HAP-1 (cell line): ENCODE results near the gene MAL.

ENCODE experiments used
- DNase-seq, 2 experiments: peaks; one replicate each; pipeline ENCODE4 v3.0.0-alpha.2; 2016 to 2020; ENCODE audit warnings: low spot score in 2 of 2
- H3K27me3 ChIP-seq: fragments of 250-450 bp; sonication (Bioruptor Pico); 2 replicates; pipeline ENCODE4 v1.5.1; 2020; ENCODE audit warnings: low read depth, mild to moderate bottlenecking, moderate library complexity
- H3K36me3 ChIP-seq: fragments of 250-450 bp; sonication (Bioruptor Pico); replicated peaks from 2 replicates; pipeline ENCODE4 v1.5.1; 2020; ENCODE audit warnings: mild to moderate bottlenecking
- H3K4me1 ChIP-seq: fragments of 250-450 bp; sonication (Bioruptor Pico); 2 replicates; pipeline ENCODE4 v1.5.1; 2020; ENCODE audit warnings: mild to moderate bottlenecking
- H3K4me3 ChIP-seq: fragments of 250-450 bp; sonication (Bioruptor Pico); 2 replicates; pipeline ENCODE4 v1.5.1; 2020; ENCODE audit warnings: mild to moderate bottlenecking, moderate library complexity
- H3K9me3 ChIP-seq: fragments of 250-450 bp; sonication (Bioruptor Pico); 2 replicates; pipeline ENCODE4 v1.5.1; 2020; ENCODE audit warnings: mild to moderate bottlenecking, moderate library complexity
- in situ Hi-C: fragments of 300-500 bp; cut with MboI; formaldehyde crosslinking; loops from 3 replicates; pipeline ENCODE4 v1.14.3; 2020; ENCODE audit warnings: low sequenced_read_pairs, inconsistent platforms, mixed read lengths

The MAL gene

GRCh38 chr2:94992360-94992759 is 33.1 kb upstream of the MAL start:
- Histone ChIP-seq H3K36me3 (no peaks in the 10 kb centered on the region), H3K9me3 (no peaks in the 10 kb centered on the region), H3K4me3 (no peak overlapping the region), H3K4me1 (no peaks in the 10 kb centered on the region), H3K27me3 (peaks cover 9% of the 10 kb centered on the region)
- DNase-seq: no peak
- in situ Hi-C loops: no loop called here

GRCh38 chr2:94993176-94994062 is 32.1 kb upstream of the MAL start:
- no peaks in the 10 kb centered on the region for H3K9me3 ChIP-seq
- DNase-seq: no peak
- in situ Hi-C loops: no loop called here
- peaks cover 9% of the 10 kb centered on the region for H3K27me3 ChIP-seq
- no peak overlapping the region for H3K4me3 ChIP-seq
- H3K4me1 ChIP-seq: no peaks in the 10 kb centered on the region
- H3K36me3 ChIP-seq: no peaks in the 10 kb centered on the region

- in situ Hi-C loops: no loop called here
- Histone ChIP-seq H3K4me3 (no peak overlapping the region), H3K4me1 (no peaks in the 10 kb centered on the region), H3K36me3 (no peaks in the 10 kb centered on the region), H3K27me3 (peaks cover 2% of the 10 kb centered on the region), H3K9me3 (no peaks in the 10 kb centered on the region)
- no peak for DNase-seq
These were observed 31.2 kb upstream of the MAL start for GRCh38 chr2:94994063-94994913.

GRCh38 chr2:94994914-94995552 is 30.5 kb upstream of the MAL start:
- Histone ChIP-seq H3K4me1 (no peaks in the 10 kb centered on the region), H3K27me3 (no peaks in the 10 kb centered on the region), H3K36me3 (no peaks in the 10 kb centered on the region), H3K9me3 (no peaks in the 10 kb centered on the region), H3K4me3 (no peak overlapping the region)
- DNase-seq: no peak
- in situ Hi-C loops: no loop called here

GRCh38 chr2:94995553-94996304 is 29.8 kb upstream of the MAL start:
- in situ Hi-C loops: no loop called here

GRCh38 chr2:94996305-94997100 is 29.0 kb upstream of the MAL start:
- Histone ChIP-seq H3K9me3 (no peaks in the 10 kb centered on the region), H3K27me3 (no peaks in the 10 kb centered on the region), H3K36me3 (no peaks in the 10 kb centered on the region), H3K4me3 (no peak overlapping the region), H3K4me1 (no peaks in the 10 kb centered on the region)
- no peak for DNase-seq
- in situ Hi-C loops: no loop called here

More at GRCh38 chr2:94995553-94996304, 29.8 kb upstream of the MAL start:
- H3K4me3 ChIP-seq: no peak overlapping the region
- no peaks in the 10 kb centered on the region for H3K27me3 ChIP-seq
- H3K4me1 ChIP-seq: no peaks in the 10 kb centered on the region
- no peaks in the 10 kb centered on the region for H3K9me3 ChIP-seq
- H3K36me3 ChIP-seq: no peaks in the 10 kb centered on the region
- peak in 1 of 2 experiments; percentile 3 for DNase-seq

GRCh38 chr2:94997981-94998930 is 27.3 kb upstream of the MAL start:
- no peaks in the 10 kb centered on the region for H3K9me3 ChIP-seq
- no peak overlapping the region for H3K4me3 ChIP-seq
- no peak for DNase-seq
- no peaks in the 10 kb centered on the region for H3K36me3 ChIP-seq
- H3K4me1 ChIP-seq: no peaks in the 10 kb centered on the region
- in situ Hi-C loops: no loop called here
- no peaks in the 10 kb centered on the region for H3K27me3 ChIP-seq

- DNase-seq: no peak
- no peaks in the 10 kb centered on the region for H3K9me3 ChIP-seq
- H3K27me3 ChIP-seq: no peaks in the 10 kb centered on the region
- H3K36me3 ChIP-seq: no peaks in the 10 kb centered on the region
- H3K4me1 ChIP-seq: no peaks in the 10 kb centered on the region
- no peak overlapping the region for H3K4me3 ChIP-seq
- in situ Hi-C loops: no loop called here
These were observed 26.1 kb upstream of the MAL start for GRCh38 chr2:94999431-94999883.

- no peaks in the 10 kb centered on the region for H3K27me3 ChIP-seq
- H3K4me1 ChIP-seq: no peaks in the 10 kb centered on the region
- no peak overlapping the region for H3K4me3 ChIP-seq
- DNase-seq: no peak
- in situ Hi-C loops: no loop called here
- no peaks in the 10 kb centered on the region for H3K36me3 ChIP-seq
- H3K9me3 ChIP-seq: no peaks in the 10 kb centered on the region
These were observed 24.4 kb upstream of the MAL start for GRCh38 chr2:95001051-95001562.

GRCh38 chr2:95001701-95002100 is 23.8 kb upstream of the MAL start:
- no peak for DNase-seq
- no peak overlapping the region for H3K4me3 ChIP-seq
- no peaks in the 10 kb centered on the region for H3K4me1 ChIP-seq
- in situ Hi-C loops: no loop called here
- H3K36me3 ChIP-seq: no peaks in the 10 kb centered on the region
- H3K9me3 ChIP-seq: no peaks in the 10 kb centered on the region
- no peaks in the 10 kb centered on the region for H3K27me3 ChIP-seq

GRCh38 chr2:95002498-95002897 is 23.0 kb upstream of the MAL start:
- Histone ChIP-seq H3K36me3 (no peaks in the 10 kb centered on the region), H3K4me3 (no peak overlapping the region), H3K9me3 (no peaks in the 10 kb centered on the region), H3K4me1 (no peaks in the 10 kb centered on the region), H3K27me3 (no peaks in the 10 kb centered on the region)
- in situ Hi-C loops: no loop called here
- no peak for DNase-seq

- no peak for DNase-seq
- in situ Hi-C loops: no loop called here
- Histone ChIP-seq H3K9me3 (no peaks in the 10 kb centered on the region), H3K4me1 (no peaks in the 10 kb centered on the region), H3K4me3 (no peak overlapping the region), H3K36me3 (no peaks in the 10 kb centered on the region), H3K27me3 (no peaks in the 10 kb centered on the region)
These were observed 21.2 kb upstream of the MAL start for GRCh38 chr2:95004287-95004686.
